ENCODE results near the gene KRT85. TPM values are rescaled to one million over a fixed set of nuclear protein-coding genes. Genes with fewer than 3 reads are reported as not detected.
"Not testable (repeated sequence)": the region's sequence is repeated elsewhere in the genome, so short reads cannot be mapped to it uniquely, and the experiment has no call there.

The KRT85 gene
- total RNA-seq, 2 experiments from 2014 or later, result not detected

GRCh38 chr12:52413202-52413601, 45.9 kb upstream of the KRT85 start:
- no peak overlapping the region for H3K4me2 ChIP-seq (ENCODE audit: low read length)
- intact Hi-C loops (cut with micrococcal nuclease; ENCODE audit: unreplicated experiment), result no loop called here
- POLR2A ChIA-PET, result interaction anchor here (1.2 kb wide), 1 partner anchor 12 kb away, joined by 3 read pairs; no protein-coding TSS in a partner anchor
- no peaks in the 10 kb centered on the region for H3K79me2 ChIP-seq (ENCODE audit: insufficient read depth, low read depth, low read length)
- H4K20me1 ChIP-seq (ENCODE audit: insufficient read depth, low read length), result no peaks in the 10 kb centered on the region
- no peak for TF ChIP-seq EZH2phosphoT487 (IDR thresholded peaks at IDR 0.05; ENCODE audit: borderline replicate concordance, low read depth, low read length)
- TF ChIP-seq, protein P1, sequence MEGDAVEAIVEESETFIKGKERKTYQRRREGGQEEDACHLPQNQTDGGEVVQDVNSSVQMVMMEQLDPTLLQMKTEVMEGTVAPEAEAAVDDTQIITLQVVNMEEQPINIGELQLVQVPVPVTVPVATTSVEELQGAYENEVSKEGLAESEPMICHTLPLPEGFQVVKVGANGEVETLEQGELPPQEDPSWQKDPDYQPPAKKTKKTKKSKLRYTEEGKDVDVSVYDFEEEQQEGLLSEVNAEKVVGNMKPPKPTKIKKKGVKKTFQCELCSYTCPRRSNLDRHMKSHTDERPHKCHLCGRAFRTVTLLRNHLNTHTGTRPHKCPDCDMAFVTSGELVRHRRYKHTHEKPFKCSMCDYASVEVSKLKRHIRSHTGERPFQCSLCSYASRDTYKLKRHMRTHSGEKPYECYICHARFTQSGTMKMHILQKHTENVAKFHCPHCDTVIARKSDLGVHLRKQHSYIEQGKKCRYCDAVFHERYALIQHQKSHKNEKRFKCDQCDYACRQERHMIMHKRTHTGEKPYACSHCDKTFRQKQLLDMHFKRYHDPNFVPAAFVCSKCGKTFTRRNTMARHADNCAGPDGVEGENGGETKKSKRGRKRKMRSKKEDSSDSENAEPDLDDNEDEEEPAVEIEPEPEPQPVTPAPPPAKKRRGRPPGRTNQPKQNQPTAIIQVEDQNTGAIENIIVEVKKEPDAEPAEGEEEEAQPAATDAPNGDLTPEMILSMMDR (conservative IDR thresholded peaks at IDR 0.05; ENCODE audit: low read length), result no peak
- no TSS peak for BruUV-seq (replicated peaks)
- no peaks in the 10 kb centered on the region for H3K36me3 ChIP-seq (ENCODE audit: insufficient read depth, low read length)
- no peaks in the 10 kb centered on the region for H3K9me3 ChIP-seq (ENCODE audit: low read length)
- DNase-seq (ENCODE audit: low spot score), result no peak
- CTCF ChIA-PET (ENCODE audit: unreplicated experiment), result no interaction called here
- no peak overlapping the region for H3K4me3 ChIP-seq (ENCODE audit: low read depth, low read length, poor library complexity, severe bottlenecking)
- H3K4me1 ChIP-seq (ENCODE audit: insufficient read depth, low read length, poor library complexity, severe bottlenecking), result no peaks in the 10 kb centered on the region
- H3K27ac ChIP-seq (ENCODE audit: low read depth, low read length, poor library complexity, severe bottlenecking), result no peak overlapping the region
- no peak overlapping the region for H2AFZ ChIP-seq (ENCODE audit: low read length)
- no peaks in the 10 kb centered on the region for H3K9me2 ChIP-seq (ENCODE audit: insufficient read depth, low read length)

DNA sequence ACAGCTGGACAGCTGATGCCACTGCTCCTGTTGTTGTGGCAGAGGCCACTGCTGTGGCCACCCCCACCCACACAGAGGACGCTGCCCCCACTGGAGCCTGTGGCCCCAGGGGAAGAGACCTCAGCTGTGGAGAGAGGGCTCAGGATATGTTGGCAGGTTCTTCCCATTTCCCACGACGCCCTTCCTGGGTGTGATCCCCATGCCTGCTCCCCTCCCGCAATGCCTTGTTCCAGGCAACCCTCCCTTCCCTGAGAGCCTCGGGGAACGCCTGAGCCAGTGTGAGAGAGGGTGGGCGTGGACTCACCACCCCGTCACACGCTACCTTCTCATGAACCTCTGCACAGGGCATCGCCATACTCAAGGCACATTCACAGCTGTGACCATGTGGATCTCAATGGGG, 44.5 kb upstream of the KRT85 start:
- no peak for TF ChIP-seq EZH2phosphoT487 (IDR thresholded peaks at IDR 0.05; ENCODE audit: borderline replicate concordance, low read depth, low read length)
- TF ChIP-seq, protein P1 (conservative IDR thresholded peaks at IDR 0.05; ENCODE audit: low read length), result no peak
- no peak overlapping the region for H3K4me3 ChIP-seq (ENCODE audit: low read depth, low read length, poor library complexity, severe bottlenecking)
- H3K9me2 ChIP-seq (ENCODE audit: insufficient read depth, low read length), result no peaks in the 10 kb centered on the region
- no peak overlapping the region for H3K4me2 ChIP-seq (ENCODE audit: low read length)
- H2AFZ ChIP-seq (ENCODE audit: low read length), result no peak overlapping the region
- no peaks in the 10 kb centered on the region for H3K4me1 ChIP-seq (ENCODE audit: insufficient read depth, low read length, poor library complexity, severe bottlenecking)
- H3K9me3 ChIP-seq (ENCODE audit: low read length), result no peaks in the 10 kb centered on the region
- CTCF ChIA-PET (ENCODE audit: unreplicated experiment), result no interaction called here
- no peaks in the 10 kb centered on the region for H4K20me1 ChIP-seq (ENCODE audit: insufficient read depth, low read length)
- no TSS peak for BruUV-seq (replicated peaks)
- intact Hi-C loops (cut with micrococcal nuclease; ENCODE audit: unreplicated experiment), result no loop called here
- POLR2A ChIA-PET, result no interaction called here
- no peaks in the 10 kb centered on the region for H3K36me3 ChIP-seq (ENCODE audit: insufficient read depth, low read length)
- H3K27ac ChIP-seq (ENCODE audit: low read depth, low read length, poor library complexity, severe bottlenecking), result no peak overlapping the region
- DNase-seq (ENCODE audit: low spot score), result no peak
- no peaks in the 10 kb centered on the region for H3K79me2 ChIP-seq (ENCODE audit: insufficient read depth, low read depth, low read length)

DNA sequence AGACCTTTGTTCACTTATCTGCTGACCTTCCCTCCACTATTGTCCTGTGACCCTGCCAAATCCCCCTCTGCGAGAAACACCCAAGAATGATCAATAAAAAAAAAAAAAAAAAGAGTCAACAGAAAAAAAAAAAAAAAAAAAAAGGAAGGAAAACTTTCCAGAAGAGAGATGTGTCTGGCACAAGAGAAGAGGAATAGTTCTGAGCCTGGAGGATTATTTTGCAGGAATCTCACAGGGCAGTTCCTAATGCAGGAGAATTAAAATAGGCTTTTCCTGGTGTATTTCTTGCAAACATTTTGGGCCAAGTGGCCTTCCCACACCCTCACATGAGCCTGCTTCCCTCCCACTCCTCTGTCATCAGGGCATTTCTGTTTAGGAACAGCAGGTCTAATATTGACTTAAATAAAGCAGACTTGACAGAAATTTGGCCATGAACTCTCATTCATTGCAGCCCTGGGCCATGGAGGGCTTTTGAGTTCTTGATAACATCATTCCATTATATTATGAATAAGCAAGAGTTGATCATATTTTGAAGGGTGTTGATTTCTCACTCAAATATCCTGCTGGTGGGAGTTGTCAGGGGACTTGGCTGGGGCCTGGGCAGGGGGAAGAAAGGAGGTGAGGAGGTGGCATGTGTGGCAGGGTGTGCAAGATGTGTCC, 43.4 kb upstream of the KRT85 start:
- H3K9me3 ChIP-seq (ENCODE audit: low read length); H2AFZ ChIP-seq (ENCODE audit: low read length); H3K4me3 ChIP-seq (ENCODE audit: low read depth, low read length, poor library complexity, severe bottlenecking); POLR2A ChIA-PET; BruUV-seq (replicated peaks); H3K4me2 ChIP-seq (ENCODE audit: low read length); H3K9me2 ChIP-seq (ENCODE audit: insufficient read depth, low read length); CTCF ChIA-PET (ENCODE audit: unreplicated experiment); H4K20me1 ChIP-seq (ENCODE audit: insufficient read depth, low read length); H3K36me3 ChIP-seq (ENCODE audit: insufficient read depth, low read length); intact Hi-C loops (cut with micrococcal nuclease; ENCODE audit: unreplicated experiment); H3K79me2 ChIP-seq (ENCODE audit: insufficient read depth, low read depth, low read length); H3K27ac ChIP-seq (ENCODE audit: low read depth, low read length, poor library complexity, severe bottlenecking); DNase-seq (ENCODE audit: low spot score); H3K4me1 ChIP-seq (ENCODE audit: insufficient read depth, low read length, poor library complexity, severe bottlenecking): not testable (repeated sequence)
